ENCODE data around the gene IL17RA. TPM values are rescaled to one million over a fixed set of nuclear protein-coding genes. Genes with fewer than 3 reads are reported as not detected.

Gene IL17RA
- total and polyA plus RNA-seq, 2 of the 4 experiments (the other 2 are of a cell fraction), result 5.2 to 15.3 TPM

GRCh38 chr22:17056807-17057206 is 28.0 kb upstream of the IL17RA start:
- no peak overlapping the region for H2AK5ac ChIP-seq (ENCODE audit: low read depth, low read length)
- no peak overlapping the region for H2AFZ ChIP-seq (replicated peaks; ENCODE audit: low read length, poor library complexity)
- H3K27me3 ChIP-seq (ENCODE audit: control insufficient read depth, insufficient read depth, low read length), result peaks cover 9% of the 10 kb centered on the region
- no peaks in the 10 kb centered on the region for H3K79me1 ChIP-seq (ENCODE audit: low read depth in 1 of 2, low read length in 2 of 2)
- H3K27ac ChIP-seq (ENCODE audit: insufficient read depth, low read length), result no peak overlapping the region
- in situ Hi-C loops (cut with MboI; ENCODE audit: low sequenced_read_pairs), result loop anchor here (5.0 kb wide), 1 partner anchor 135 kb away; no protein-coding TSS in a partner anchor
- intact Hi-C loops (cut with micrococcal nuclease), result no loop called here
- no peak overlapping the region for H3K56ac ChIP-seq (ENCODE audit: extremely low read depth, insufficient read depth, low read length)
- ATAC-seq (ENCODE audit: low read depth), result no peak
- H2BK20ac ChIP-seq (ENCODE audit: low read depth, low read length), result no peak overlapping the region
- no peak overlapping the region for H3K14ac ChIP-seq (replicated peaks; ENCODE audit: low read depth, low read length)
- H3K4me2 ChIP-seq (ENCODE audit: low read depth, low read length), result no peak overlapping the region
- H3K4me1 ChIP-seq (ENCODE audit: control insufficient read depth, insufficient read depth, low read length), result no peaks in the 10 kb centered on the region
- TF ChIP-seq MXI1 (IDR thresholded peaks at IDR 0.05; ENCODE audit: borderline replicate concordance, low read depth, low read length), result no peak
- no peak for TF ChIP-seq RFX5 (IDR thresholded peaks at IDR 0.05; ENCODE audit: low read depth, low read length)
- TF ChIP-seq POLR2A (IDR thresholded peaks at IDR 0.05; ENCODE audit: low read depth, low read length), result no peak
- no peak for TF ChIP-seq BHLHE40 (IDR thresholded peaks at IDR 0.05; ENCODE audit: low read depth, low read length)
- TF ChIP-seq CTCF (conservative IDR thresholded peaks at IDR 0.05; ENCODE audit: low read depth, low read length), result no peak
- TF ChIP-seq USF2 (IDR thresholded peaks at IDR 0.05; ENCODE audit: low read depth, low read length), result no peak
- TF ChIP-seq CHD1 (IDR thresholded peaks at IDR 0.05; ENCODE audit: low read depth, low read length), result no peak
- TF ChIP-seq CEBPB (IDR thresholded peaks at IDR 0.05; ENCODE audit: low read depth, low read length), result no peak
- no peak for TF ChIP-seq MAFK (IDR thresholded peaks at IDR 0.05; ENCODE audit: low read depth, low read length)
- TF ChIP-seq ELK1 (IDR thresholded peaks at IDR 0.05; ENCODE audit: borderline replicate concordance, low read depth, low read length), result no peak
- TF ChIP-seq FOS (IDR thresholded peaks at IDR 0.05; ENCODE audit: low read depth, low read length), result no peak
- no peak for TF ChIP-seq RCOR1 (IDR thresholded peaks at IDR 0.05; ENCODE audit: insufficient replicate concordance, low read length)
- no peak for TF ChIP-seq SMC3 (IDR thresholded peaks at IDR 0.05; ENCODE audit: low read depth, low read length)
- TF ChIP-seq MAZ (IDR thresholded peaks at IDR 0.05; ENCODE audit: borderline replicate concordance, low read depth, low read length), result no peak
- TF ChIP-seq NFE2L2 (IDR thresholded peaks at IDR 0.05; ENCODE audit: low read depth, low read length), result no peak
- TF ChIP-seq RAD21 (IDR thresholded peaks at IDR 0.05; ENCODE audit: low read length), result no peak
- WGBS, 2 experiments (ENCODE audit: extremely low coverage in 2 of 2, insufficient read length in 1 of 2), result 52% methylated on average over 2 of the region's 8 CpGs; no CpG with 5 or more reads in 1 of the 2 experiments
- no peaks in the 10 kb centered on the region for H3K9me3 ChIP-seq (ENCODE audit: control insufficient read depth, insufficient read depth, low read length)
- H3K4ac ChIP-seq (ENCODE audit: low read depth, low read length), result no peak overlapping the region
- dilution Hi-C loops (cut with HindIII; ENCODE audit: low sequenced_read_pairs, unreplicated experiment), result no loop called here
- H3K9ac ChIP-seq (ENCODE audit: low read depth, low read length), result no peak overlapping the region
- H2BK5ac ChIP-seq (ENCODE audit: low read depth, low read length, poor library complexity, severe bottlenecking), result no peak overlapping the region
- H4K8ac ChIP-seq (ENCODE audit: low read depth in 2 of 2, low read length in 2 of 2), result no peak overlapping the region
- no peaks in the 10 kb centered on the region for H3K36me3 ChIP-seq (ENCODE audit: control insufficient read depth, insufficient read depth, low read length)
- no peaks in the 10 kb centered on the region for H3K9me1 ChIP-seq (ENCODE audit: insufficient read depth, low read length)
- H2BK120ac ChIP-seq (ENCODE audit: low read depth, low read length), result no peak overlapping the region
- no peak overlapping the region for H2BK15ac ChIP-seq (ENCODE audit: low read depth, low read length)
- no peak for DNase-seq
- no TSS peak for BruUV-seq (replicated peaks)
- CTCF ChIA-PET, result no interaction called here
- POLR2A ChIA-PET (ENCODE audit: unreplicated experiment), result no interaction called here
- no peak overlapping the region for H4K91ac ChIP-seq (ENCODE audit: insufficient read depth, low read depth, low read length)
- no peak overlapping the region for H3K23ac ChIP-seq (ENCODE audit: low read depth, low read length)
- no peak overlapping the region for H3K18ac ChIP-seq (ENCODE audit: low read depth, low read length)
- H4K5ac ChIP-seq (ENCODE audit: low read depth, low read length), result no peak overlapping the region
- H2AK9ac ChIP-seq (replicated peaks; ENCODE audit: low read depth, low read length, poor library complexity), result no peak overlapping the region
- H4K20me1 ChIP-seq (ENCODE audit: insufficient read depth, low read length), result no peaks in the 10 kb centered on the region
- H3K4me3 ChIP-seq (ENCODE audit: insufficient read depth, low read depth, low read length), result no peak overlapping the region
